ENCODE measurements around the gene KIRREL1.

DNA sequence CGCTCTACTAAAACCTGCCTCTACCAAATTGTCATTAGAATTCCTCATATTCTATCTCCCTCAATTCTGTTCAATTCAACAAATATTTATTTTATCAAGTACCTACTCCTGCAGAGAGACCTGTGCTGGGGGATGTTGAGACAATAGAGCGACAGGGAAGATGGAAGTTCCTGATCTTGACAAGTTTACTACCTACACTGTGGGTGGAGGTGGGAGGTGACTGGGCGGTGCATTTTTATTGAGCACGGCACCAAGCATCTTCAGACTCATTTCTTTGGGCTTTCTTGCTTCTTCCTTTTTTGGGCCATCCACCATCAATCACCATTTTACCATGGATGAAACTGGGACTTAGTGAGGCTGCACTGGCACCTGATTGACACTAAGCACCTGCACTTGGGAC, 61.3 kb downstream of the KIRREL1 start:
- no peak for TF ChIP-seq POLR2A (IDR thresholded peaks at IDR 0.05)
- TF ChIP-seq, protein P1, sequence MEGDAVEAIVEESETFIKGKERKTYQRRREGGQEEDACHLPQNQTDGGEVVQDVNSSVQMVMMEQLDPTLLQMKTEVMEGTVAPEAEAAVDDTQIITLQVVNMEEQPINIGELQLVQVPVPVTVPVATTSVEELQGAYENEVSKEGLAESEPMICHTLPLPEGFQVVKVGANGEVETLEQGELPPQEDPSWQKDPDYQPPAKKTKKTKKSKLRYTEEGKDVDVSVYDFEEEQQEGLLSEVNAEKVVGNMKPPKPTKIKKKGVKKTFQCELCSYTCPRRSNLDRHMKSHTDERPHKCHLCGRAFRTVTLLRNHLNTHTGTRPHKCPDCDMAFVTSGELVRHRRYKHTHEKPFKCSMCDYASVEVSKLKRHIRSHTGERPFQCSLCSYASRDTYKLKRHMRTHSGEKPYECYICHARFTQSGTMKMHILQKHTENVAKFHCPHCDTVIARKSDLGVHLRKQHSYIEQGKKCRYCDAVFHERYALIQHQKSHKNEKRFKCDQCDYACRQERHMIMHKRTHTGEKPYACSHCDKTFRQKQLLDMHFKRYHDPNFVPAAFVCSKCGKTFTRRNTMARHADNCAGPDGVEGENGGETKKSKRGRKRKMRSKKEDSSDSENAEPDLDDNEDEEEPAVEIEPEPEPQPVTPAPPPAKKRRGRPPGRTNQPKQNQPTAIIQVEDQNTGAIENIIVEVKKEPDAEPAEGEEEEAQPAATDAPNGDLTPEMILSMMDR (IDR thresholded peaks at IDR 0.05): no peak
